GM18868 (cell line): Measurements from ENCODE around the gene ZNF215.
A peak's percentile ranks its signal among the peaks of the same experiment; 100 is the strongest.
"Not testable (repeated sequence)": the region's sequence is repeated elsewhere in the genome, so short reads cannot be mapped to it uniquely, and the experiment has no call there.

Experiments
- ATAC-seq: cut with Tn5 transposase; IDR thresholded peaks from one replicate; pipeline ENCODE4 v1.9.1; 2021; ENCODE audit warnings: mild to moderate bottlenecking, moderate library complexity; ENCODE audit not compliant: unreplicated experiment

The ZNF215 gene

DNA sequence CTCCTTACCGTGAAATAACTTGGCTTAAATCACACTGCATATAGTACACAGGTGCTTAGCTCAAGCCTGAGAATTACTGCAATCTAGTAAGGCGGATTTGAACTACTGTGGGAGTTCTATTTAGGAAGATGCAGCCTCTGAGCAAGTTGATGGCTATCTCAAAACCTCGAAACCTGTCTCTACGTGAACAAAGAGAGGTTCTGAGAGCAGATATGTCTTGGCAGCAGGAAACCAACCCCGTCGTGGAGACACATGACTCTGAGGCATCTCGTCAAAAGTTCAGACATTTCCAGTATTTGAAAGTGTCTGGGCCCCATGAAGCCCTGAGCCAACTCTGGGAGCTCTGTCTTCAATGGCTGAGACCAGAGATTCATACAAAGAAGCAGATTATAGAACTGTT lies 5.9 kb downstream of the ZNF215 start:
- ATAC-seq, result no peak

GRCh38 chr11:6941970-6942369 lies 15.7 kb downstream of the ZNF215 start:
- peak; percentile 45 for ATAC-seq

DNA sequence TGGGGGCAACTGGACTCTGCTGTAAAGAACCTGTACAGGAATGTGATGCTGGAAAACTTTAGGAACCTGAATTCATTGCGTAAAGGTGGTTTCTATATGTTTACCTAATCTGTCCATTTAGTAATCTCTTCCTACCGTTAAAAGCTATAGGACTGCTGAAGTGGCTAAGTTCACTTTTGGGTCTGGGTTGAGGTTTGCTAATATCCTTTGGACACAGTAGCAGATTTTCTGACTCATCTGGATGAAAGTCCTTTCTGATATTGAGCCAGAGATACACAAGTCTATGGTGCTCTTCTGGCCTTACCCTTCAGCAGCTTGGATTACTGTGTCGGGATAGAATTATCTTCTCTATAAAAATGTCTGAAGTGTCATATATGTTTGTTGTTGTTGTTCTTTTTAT lies 16.9 kb downstream of the ZNF215 start:
- ATAC-seq, result no peak

DNA sequence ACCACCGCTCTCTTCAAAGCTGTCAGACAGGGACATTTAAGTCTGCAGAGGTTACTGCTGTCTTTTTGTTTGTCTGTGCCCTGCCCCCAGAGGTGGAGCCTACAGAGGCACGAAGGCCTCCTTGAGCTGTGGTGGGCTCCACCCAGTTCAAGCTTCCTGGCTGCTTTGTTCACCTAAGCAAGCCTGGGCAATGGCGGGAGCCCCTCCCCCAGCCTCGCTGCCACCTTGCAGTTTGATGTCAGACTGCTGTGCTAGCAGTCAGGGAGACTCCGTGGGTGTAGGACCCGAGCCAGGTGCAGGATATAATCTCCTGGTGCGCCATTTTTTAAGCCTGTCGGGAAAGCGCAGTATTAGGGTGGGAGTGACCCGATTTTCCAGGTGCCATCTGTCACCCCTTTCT lies 28.0 kb downstream of the ZNF215 start:
- ATAC-seq, result not testable (repeated sequence)

- ATAC-seq, result peak; percentile 13
Observed at GRCh38 chr11:6962141-6962540, 35.9 kb downstream of the ZNF215 start.

- ATAC-seq, result peak; percentile 90
Observed at GRCh38 chr11:6962673-6963072, 36.4 kb downstream of the ZNF215 start.

- ATAC-seq, result no peak
Observed at GRCh38 chr11:6968816-6969215, 42.6 kb downstream of the ZNF215 start.

DNA sequence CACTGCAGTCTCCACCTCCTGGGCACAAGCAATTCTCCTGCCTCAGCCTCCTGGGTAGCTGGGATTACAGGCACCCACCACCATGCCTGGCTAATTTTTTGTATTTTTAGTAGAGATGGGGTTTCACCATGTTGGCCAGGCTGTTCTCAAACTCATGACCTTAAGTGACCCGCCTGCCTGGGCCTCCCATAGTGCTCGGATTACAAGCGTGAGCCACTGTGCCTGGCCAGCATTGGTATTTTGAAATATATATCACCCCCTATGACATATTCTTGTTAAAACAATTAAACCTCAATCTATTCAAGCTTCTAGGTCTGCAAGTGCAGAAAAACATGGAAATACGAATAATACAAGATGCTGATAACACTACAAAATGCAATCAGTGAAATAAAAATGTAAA lies 43.6 kb downstream of the ZNF215 start:
- not testable (repeated sequence) for ATAC-seq

DNA sequence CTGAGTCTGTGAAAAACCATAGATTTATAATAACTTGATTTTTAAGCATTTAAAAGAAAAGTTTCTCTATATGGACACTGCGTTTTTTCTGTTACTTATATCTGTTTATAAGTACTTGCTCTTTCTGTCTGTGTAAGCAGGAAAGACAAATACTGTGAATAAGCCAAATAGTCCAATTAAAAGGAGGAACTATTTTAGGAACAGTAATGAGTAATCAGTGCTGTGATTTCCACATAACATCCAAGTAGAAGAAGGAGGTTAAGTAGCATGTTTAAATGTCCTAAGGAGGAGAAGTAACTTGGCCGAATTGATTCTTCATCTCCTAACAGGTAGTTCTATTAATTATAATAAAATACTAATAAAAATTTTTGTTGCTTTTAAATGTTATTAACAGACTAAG lies 53.1 kb downstream of the ZNF215 start:
- ATAC-seq, result no peak

GRCh38 chr11:6986487-6986886 lies 60.3 kb downstream of the ZNF215 start:
- no peak for ATAC-seq

GRCh38 chr11:6988506-6988905 lies 62.3 kb downstream of the ZNF215 start:
- no peak for ATAC-seq

- no peak for ATAC-seq
Observed at GRCh38 chr11:6991227-6991626, 65.0 kb downstream of the ZNF215 start.

GRCh38 chr11:6992026-6992425 lies 65.8 kb downstream of the ZNF215 start:
- no peak for ATAC-seq

GRCh38 chr11:6992457-6993417 lies 66.5 kb downstream of the ZNF215 start:
- ATAC-seq, result no peak

DNA sequence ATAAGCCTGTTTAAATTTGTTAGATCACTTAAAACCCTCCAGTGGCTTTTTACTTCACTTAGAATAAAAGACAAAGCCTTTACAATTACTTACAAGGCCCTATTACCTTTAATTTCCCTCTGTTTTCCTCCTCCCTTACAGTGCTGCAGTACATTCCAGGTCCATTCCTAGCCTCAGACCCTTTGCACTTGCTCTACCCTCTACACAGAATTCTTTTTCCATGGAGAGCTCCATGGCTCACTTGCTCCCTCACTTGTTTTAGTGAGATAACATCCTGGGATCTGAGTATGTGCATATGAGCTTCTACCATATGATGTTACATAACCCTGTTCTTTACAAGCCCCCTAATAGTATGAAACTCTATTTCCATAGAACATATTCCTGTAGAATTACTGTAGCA lies 69.5 kb downstream of the ZNF215 start:
- no peak for ATAC-seq

DNA sequence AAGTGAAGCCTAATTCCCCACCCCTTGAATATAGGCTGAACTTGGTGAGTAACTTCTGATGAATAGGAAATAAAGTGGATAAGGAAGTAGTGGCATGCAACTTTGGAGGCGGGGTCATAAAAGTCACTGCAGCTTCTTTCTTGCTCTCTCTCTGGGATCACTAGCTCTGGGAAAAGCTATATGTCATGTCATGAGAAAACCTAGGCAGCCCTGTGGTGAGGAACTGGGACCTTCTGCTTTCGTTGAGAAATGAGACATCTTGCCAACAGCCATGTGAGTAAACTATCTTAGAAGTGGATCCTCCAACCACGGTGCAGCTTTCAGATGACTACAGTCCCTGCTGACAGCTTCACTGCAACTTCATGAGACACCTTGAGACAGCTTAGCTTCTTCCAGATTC lies 78.3 kb downstream of the ZNF215 start:
- peak; percentile 91 for ATAC-seq
